HG02981 (cell line): ENCODE measurements around the gene FGF3.

Source experiments
- ATAC-seq: cut with Tn5 transposase; IDR thresholded peaks from one replicate; pipeline ENCODE4 v1.9.1; 2021; ENCODE audit warnings: mild to moderate bottlenecking, moderate library complexity; ENCODE audit not compliant: unreplicated experiment

The FGF3 gene

GRCh38 chr11:69807106-69807815 is 12.0 kb downstream of the FGF3 start:
- no peak for ATAC-seq

- ATAC-seq: no peak
These were observed 14.3 kb downstream of the FGF3 start for GRCh38 chr11:69804769-69805508.

- ATAC-seq: no peak
These were observed 15.5 kb downstream of the FGF3 start for GRCh38 chr11:69803604-69804218.

DNA sequence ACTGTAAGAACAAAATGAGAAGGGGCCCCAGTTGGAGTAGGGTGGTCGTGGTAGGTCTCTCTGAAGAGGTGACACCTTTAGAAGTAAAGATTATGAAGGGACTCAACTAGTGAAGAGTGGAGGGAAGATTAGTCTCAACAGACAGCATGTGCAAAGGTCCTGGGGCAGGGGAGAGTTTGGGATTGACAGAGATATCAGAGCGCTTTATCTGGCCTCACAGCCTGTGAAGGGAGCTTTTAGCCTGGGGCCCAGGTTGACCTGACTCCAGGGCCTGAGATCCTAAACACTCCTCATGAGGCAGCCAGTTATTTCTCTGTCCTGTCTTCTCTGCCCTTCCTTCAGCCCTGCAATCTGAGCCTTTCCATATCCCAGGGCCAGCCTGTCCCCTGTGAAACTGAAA is 16.2 kb downstream of the FGF3 start:
- ATAC-seq: no peak

DNA sequence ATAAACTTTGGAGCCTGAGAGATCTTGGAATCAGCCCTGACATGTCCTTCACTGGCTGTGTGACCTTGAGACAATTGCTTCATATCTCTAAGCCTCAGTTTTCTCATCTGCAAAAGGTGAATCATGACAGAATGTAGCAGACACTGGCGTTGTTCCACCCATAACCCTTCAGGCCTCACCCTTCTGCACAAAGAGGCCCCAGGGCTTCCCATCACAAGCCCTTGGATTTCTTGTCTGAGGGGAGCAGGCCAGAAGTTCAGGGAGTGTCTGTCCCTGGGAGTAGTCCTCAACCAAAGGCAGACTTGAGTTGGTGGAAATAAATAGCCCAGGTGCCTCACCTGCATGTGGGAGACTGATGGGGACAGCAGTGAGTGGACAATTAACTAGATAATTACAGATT is 16.6 kb downstream of the FGF3 start:
- ATAC-seq: no peak

GRCh38 chr11:69801513-69802335 is 17.5 kb downstream of the FGF3 start:
- ATAC-seq: no peak

GRCh38 chr11:69800278-69800677 is 18.9 kb downstream of the FGF3 start:
- ATAC-seq: no peak

- no peak for ATAC-seq
These were observed 19.6 kb downstream of the FGF3 start for GRCh38 chr11:69799582-69799981.

GRCh38 chr11:69799097-69799496 is 20.1 kb downstream of the FGF3 start:
- ATAC-seq: no peak

- no peak for ATAC-seq
These were observed 21.3 kb downstream of the FGF3 start for GRCh38 chr11:69797737-69798528.

GRCh38 chr11:69797156-69797555 is 22.1 kb downstream of the FGF3 start:
- no peak for ATAC-seq

DNA sequence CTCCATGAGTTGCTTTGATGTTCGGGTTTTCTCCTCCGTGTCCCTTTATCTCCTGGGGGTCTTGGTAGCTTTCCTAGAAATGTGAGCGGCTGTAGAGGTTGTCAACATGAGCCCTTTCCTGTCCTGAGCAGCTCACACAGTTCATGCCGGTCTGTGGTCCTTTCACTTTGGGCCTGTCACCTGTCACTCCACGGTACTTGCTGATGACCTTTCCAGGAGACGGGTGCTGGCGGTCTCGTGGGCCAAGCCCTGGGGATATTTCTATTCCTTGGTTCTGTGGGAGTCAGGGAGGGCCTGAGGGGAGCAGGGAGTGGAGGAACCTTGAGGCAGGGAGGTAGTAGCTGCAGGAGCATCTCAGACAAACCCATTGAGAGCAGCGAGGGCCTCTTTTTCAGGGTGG is 23.2 kb downstream of the FGF3 start:
- no peak for ATAC-seq

- ATAC-seq: no peak
These were observed 27.7 kb downstream of the FGF3 start for GRCh38 chr11:69791276-69792180.

- no peak for ATAC-seq
These were observed 30.3 kb downstream of the FGF3 start for GRCh38 chr11:69788956-69789355.

DNA sequence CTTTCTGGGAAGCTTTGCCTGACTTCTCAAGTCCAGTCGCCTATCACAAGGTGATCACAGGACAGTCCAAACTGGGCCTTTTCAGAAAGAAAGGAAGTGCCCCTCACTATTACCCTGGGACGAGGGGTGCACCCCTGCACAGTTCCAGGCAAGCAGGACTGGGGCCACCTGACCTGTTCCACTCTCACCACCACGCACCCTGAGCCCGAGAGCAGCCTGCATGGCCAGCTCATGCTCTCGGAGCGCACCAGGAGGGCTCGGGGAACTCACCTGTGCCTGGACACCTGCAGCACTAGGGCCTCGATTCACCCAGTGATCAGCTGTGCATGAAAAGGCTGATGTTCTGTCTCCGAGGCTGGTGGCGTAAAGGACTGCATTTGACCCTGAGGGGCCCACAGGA is 31.3 kb downstream of the FGF3 start:
- ATAC-seq: no peak

DNA sequence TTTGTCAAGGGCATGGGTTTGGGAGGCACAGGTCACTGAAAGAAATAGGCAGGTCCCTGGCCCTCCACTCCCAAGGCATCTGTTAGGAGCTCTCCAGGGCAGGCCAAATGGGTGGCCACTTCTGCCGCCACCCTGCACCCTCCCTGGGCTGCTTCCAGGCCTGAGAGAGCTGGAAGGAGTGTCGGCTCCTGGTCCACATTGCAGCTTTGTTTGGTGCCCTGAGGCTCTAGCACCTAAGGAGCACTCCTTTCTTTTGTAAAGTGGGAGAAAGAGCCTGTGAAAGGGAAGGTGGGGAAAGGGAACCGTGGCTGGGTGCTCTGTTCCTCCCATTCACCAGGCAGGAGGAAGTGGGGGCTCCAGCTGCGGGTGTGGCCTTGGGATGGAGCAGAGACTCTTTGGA is 31.8 kb downstream of the FGF3 start:
- ATAC-seq: no peak

DNA sequence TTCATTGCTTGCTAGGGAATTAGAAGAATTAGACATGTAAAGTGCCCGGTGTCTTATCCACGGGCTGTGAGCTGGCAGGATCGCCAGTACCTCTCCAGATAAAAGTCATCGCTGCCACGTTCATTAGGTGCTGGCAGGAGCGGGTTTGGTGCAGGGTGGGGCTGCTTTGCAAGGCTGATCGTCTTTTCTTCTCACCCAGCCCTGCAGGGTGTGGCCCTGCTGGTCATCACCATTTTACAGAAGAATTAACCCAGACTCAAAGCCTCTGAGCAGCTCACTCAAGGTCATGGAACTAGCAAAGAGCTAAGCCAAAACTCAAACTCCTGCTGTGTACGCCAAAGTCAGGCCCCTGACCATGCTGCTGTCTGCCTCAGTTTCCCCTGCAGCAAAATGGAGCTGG is 38.0 kb downstream of the FGF3 start:
- ATAC-seq: no peak

DNA sequence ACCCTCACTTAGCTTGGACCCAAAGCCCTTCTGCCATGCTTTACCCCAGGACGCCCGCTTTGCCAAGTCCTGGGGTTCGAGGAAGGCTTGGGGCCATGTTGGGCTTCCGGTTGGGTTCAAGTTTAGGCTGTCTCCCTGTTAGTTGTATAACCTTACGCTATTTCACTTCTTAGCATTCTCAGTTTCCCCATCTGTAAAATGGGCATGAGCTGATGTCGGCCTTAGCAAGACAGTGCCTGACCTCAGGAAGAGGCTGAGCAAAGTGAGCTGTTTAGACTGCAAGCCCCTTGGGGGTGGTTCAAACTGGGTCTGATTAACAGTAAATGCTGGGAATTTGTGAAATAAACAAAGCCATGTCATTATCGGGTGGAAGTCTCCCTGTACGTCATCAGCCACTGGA is 40.8 kb downstream of the FGF3 start:
- no peak for ATAC-seq

DNA sequence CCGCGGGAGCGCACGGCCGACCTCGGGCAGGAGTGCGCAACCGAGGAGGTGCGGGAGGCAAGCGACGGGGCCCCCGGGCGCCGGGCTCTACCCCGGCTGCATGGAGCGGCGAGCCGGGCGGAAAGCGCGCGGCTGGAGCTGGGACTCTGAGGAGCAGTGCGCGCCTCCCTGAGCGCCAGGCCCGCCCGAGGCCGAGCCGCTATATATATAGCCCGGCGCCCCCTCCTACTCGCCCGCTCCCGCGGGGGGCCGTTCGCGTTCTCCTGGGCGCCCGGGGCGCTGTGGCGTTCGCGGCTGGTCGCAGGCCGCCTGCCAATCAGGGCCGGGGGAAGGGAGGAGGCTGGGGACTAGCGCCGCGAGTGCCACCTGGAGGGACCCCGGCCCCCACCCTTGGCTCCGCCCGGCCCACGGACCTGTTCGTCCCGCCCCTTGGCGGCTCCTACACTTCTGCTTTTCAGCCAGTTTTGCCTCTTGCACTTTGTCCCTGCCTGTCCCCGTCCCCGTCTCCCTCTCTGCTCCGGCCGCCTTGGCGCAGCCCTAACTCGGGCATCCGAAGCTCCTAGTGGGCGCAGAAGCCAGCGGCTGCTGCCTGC is 44.0 kb downstream of the FGF3 start, which contains the start of gene FGF4:
Gene FGF4 (minus strand): TSS at position 179 of the 593 bp plus-strand sequence. CDS start 257 bp downstream, outside the sequence.
- ATAC-seq: no peak
